HG02852 (cell line): ENCODE measurements around the gene GLCE.
"Not testable (repeated sequence)": the region's sequence is repeated elsewhere in the genome, so short reads cannot be mapped to it uniquely, and the experiment has no call there.

Experiments
- ATAC-seq: cut with Tn5 transposase; IDR thresholded peaks from one replicate; pipeline ENCODE4 v1.9.1; 2021; ENCODE audit warnings: mild to moderate bottlenecking, moderate library complexity; ENCODE audit not compliant: unreplicated experiment

The GLCE gene

GRCh38 chr15:69296606-69297005 is 136.2 kb downstream of the GLCE start:
- no peak for ATAC-seq

GRCh38 chr15:69297642-69298353 is 137.4 kb downstream of the GLCE start:
- no peak for ATAC-seq

- ATAC-seq = no peak
Observed at GRCh38 chr15:69298354-69298696, 137.9 kb downstream of the GLCE start.

- ATAC-seq = no peak
Observed at GRCh38 chr15:69298697-69299441, 138.4 kb downstream of the GLCE start, which contains the start of gene PAQR5. TSS of gene PAQR5 (plus strand) at chr15:69298912. CDS start at chr15:69360081, 61,169 bp downstream.

- no peak for ATAC-seq
Observed at GRCh38 chr15:69299451-69299886, 139.0 kb downstream of the GLCE start.

GRCh38 chr15:69299943-69300588 is 139.6 kb downstream of the GLCE start:
- no peak for ATAC-seq

- ATAC-seq = not testable (repeated sequence)
Observed at GRCh38 chr15:69301101-69301500, 140.7 kb downstream of the GLCE start.

GRCh38 chr15:69302087-69302486 is 141.7 kb downstream of the GLCE start:
- not testable (repeated sequence) for ATAC-seq

- ATAC-seq = no peak
Observed at GRCh38 chr15:69302929-69303328, 142.5 kb downstream of the GLCE start.

GRCh38 chr15:69303337-69304181 is 143.1 kb downstream of the GLCE start:
- no peak for ATAC-seq

GRCh38 chr15:69304182-69304545 is 143.7 kb downstream of the GLCE start:
- no peak for ATAC-seq

GRCh38 chr15:69305204-69305931 is 144.9 kb downstream of the GLCE start:
- ATAC-seq = no peak

- ATAC-seq = no peak
Observed at GRCh38 chr15:69305933-69306568, 145.6 kb downstream of the GLCE start.

GRCh38 chr15:69307939-69308338 is 147.5 kb downstream of the GLCE start:
- no peak for ATAC-seq

GRCh38 chr15:69308949-69309348 is 148.5 kb downstream of the GLCE start:
- ATAC-seq = no peak

GRCh38 chr15:69311319-69311721 is 150.9 kb downstream of the GLCE start:
- no peak for ATAC-seq

GRCh38 chr15:69313432-69314000 is 153.1 kb downstream of the GLCE start:
- ATAC-seq = no peak

GRCh38 chr15:69314131-69314530 is 153.7 kb downstream of the GLCE start:
- no peak for ATAC-seq

GRCh38 chr15:69314736-69315135 is 154.3 kb downstream of the GLCE start:
- no peak for ATAC-seq
